HG03280 (cell line): ENCODE data around the gene UBA6.
"Not testable (repeated sequence)": the region's sequence is repeated elsewhere in the genome, so short reads cannot be mapped to it uniquely, and the experiment has no call there.

ENCODE experiments used
- ATAC-seq: cut with Tn5 transposase; IDR thresholded peaks from one replicate; pipeline ENCODE4 v1.9.1; 2021; ENCODE audit warnings: mild to moderate bottlenecking, moderate library complexity; ENCODE audit not compliant: unreplicated experiment

Gene UBA6

DNA sequence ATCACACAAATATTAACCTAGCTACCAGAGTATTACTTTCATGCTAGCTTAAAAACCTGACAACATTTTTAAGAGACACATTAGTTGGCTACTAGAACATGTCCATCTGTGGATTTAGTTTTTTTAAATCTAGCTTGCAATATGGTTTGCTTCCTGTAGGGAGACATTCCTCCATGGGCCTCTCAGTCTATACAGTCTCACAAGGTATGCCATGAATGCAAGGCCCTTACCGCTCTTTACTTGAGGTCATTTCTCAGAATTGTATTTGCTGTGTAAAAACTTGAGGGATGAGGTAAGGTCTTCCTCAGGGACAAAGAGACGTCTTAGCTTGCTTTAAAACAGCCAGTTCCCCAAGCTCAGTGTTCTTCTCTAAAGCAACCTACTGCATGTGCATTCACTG is 26.9 kb downstream of the UBA6 start:
- ATAC-seq, result no peak

DNA sequence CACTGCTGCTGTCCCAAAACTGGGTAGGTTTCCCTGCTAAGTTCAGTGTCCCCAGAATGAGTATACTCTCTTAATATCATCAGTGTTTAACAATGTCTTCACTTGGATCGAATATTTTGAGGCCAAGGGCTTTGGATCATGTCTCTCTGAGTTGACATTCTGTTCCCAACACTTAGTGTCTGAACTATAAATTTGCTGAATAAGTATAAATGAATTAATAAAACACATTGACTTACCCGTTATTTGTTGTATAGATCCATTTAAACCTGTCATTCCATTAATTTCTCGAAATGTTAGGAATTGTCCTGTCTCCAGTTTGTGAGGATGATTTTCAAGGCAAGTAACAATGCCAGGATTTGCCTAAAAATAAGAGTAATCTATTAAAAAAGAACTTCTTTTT is 32.6 kb downstream of the UBA6 start:
- no peak for ATAC-seq

DNA sequence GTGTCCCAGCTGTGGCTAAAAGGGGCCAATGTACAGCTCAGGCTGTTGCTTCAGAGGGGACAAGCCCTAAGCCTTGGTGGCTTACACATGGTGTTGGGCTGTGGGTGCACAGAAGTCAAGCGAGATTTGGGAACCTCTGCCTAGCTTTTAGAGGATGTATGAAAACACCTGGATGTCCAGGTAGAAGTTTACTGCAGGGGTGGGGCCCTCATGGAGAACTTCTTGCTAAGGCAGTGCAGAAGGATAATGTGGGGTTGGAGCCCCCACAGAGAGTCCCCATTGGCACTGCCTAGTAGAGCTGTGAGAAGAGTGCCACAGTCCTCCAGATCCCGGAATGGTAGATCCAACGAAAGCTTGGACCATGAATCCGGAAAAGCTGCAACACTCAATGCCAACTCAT is 40.5 kb downstream of the UBA6 start:
- no peak for ATAC-seq

DNA sequence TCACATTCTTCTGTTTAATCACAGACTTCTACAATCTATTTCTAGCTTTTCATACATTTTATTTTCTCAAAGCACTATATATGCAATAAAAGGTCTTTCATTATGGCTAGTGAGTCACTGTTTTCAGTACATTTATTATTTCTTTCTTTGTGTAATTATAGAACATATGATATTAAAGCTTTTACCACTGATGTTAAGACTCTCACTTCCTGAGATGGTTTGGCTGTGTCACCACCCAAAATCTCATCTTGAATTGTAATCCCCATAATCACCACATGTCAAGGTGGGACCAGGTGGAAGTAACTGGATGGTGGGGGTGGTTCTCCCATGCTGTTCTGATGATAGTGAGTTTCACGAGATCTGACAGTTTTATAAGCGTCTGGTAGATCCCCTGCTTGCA is 41.9 kb downstream of the UBA6 start:
- no peak for ATAC-seq

DNA sequence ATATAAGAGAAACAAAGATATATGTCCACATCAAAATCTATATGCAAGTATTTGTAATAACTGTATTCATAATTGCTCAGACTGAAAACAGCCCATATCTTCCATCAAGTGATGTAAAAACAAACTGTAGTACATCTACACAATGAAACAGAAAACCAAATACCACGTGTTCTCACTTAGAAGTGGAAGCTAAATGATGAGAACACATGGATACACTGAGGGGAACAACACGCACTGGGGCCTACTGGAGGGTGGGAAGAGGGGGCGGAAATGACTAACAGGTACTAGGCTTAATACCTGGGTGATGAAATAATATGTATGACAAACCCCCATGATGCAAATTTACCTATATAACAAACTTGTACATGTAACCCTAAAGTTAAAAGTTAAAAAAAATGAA is 42.7 kb downstream of the UBA6 start:
- ATAC-seq, result no peak

DNA sequence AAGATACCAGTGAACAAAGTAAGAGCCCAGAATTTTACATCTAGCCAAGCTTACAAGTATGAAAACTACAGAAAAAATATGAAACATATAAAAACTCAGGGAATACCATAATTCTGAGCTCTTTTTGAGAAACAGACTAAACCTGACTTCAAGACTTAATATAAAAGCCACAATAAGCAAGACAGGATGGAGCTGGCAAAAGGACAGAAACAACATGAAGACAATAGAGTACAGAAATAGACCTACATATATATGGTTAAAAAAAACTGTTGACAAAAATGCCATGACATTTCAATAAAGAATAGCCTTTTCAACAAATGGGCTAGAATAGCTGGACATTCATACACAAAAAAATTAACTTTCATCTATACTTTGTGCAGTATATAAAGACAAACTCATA is 49.4 kb downstream of the UBA6 start:
- ATAC-seq, result no peak

DNA sequence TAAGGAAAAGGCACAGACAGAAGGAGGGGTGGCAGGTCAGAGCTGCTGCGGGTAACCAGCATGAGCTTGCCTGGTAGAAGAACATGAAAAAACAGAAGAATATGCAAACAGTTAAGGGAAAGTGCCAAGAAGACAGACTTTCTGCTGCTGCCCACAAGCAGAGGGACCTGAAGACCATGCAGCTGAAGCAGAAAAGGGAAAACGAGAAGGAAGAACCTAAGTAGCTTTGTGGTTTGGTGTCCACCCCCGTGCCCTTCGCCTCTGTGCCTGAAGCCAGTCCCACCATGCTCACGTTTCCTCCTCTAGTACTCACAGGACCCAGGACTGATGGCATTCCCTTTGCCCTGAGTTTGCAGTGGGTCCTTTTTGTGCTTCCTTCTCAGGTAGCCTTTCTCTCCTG is 62.8 kb downstream of the UBA6 start:
- no peak for ATAC-seq

DNA sequence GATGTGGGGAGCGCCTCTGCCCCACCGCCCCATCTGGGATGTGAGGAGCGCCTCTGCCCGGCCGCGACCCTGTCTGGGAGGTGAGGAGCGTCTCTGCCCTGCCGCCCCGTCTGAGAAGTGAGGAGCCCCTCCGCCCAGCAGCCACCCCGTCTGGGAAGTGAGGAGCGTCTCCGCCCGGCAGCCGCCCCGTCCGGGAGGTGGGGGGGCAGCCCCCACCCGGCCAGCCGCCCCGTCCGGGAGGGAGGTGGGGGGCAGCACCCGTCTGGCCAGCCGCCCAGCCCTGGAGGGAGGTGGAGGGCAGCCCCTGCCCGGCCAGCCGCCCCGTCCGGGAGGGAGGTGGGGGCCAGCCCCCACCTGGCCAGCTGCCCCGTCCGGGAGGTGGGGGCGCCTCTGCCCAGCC is 64.0 kb downstream of the UBA6 start:
- not testable (repeated sequence) for ATAC-seq

DNA sequence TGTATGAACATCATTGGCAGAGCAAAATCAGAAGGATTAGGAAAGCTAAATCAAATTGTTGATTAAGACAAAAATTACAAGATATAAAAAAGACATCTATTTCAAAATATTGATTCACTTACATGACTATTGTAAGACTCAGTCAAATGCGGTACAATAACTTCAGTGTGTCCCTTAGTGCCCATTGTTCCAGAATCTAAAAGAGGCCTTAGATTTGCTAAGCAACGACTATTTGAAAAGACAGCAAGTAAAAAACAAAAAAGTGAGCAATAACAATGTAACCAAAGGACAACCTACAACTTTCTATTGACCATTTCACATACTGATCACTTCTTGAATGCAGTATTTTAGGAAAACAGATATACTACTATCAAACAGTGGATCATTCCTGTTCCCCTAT is 65.6 kb downstream of the UBA6 start:
- ATAC-seq, result no peak

DNA sequence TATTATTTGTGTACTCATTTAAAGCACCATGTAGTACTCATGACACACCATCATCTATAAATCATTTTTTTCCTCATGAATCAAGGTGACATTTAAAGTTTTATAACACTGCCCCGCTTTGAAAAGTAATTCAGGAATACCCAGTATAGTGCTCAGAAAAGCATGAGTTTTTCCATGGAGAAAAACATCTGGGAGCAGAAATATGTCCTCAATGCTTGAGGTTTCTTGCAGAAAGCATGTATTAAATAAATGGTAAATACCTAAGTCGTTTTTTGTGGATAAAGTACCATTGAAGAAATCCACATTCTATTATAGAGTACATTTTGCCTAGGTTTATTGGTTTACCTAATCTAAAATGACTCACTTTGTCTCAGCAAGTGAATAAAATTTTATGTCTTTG is 66.2 kb downstream of the UBA6 start:
- no peak for ATAC-seq

DNA sequence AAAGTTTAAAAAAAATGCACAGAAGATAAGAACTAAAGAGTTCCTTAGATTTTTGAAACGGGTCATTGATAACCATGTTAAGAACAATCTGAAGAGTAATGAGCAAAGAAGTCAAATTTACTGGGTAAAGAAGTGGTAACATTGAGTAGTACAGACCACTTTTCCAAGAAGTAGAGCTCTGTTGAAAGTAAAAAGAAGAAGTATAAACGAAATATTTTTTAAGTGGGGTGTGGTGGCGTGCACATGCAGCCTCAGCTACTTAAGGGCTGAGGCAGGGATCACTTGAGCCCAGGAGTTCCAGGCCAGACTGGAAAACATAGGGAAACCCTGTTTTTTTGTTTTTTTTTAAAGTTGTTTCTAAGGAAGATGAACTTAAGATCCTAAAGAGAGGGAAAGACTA is 68.5 kb downstream of the UBA6 start:
- ATAC-seq, result no peak

DNA sequence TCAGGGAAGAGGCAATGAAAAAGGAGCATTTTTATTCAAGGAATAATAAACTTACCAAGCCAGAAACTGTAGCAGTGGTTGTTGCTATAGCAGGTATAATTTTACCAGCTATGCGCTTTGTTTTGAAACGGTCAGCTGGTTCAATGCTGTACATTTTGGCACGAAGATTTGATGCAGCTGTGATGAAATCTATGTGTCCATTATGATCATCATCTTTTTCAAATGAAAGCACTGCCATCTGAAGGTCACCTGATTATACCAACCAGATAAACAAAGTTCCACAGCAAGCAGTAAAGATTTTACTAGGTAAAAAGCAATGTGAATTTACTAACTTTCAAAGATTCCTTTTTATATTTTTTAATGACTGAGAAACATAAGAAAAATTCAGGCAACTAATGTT is 76.0 kb downstream of the UBA6 start:
- no peak for ATAC-seq

DNA sequence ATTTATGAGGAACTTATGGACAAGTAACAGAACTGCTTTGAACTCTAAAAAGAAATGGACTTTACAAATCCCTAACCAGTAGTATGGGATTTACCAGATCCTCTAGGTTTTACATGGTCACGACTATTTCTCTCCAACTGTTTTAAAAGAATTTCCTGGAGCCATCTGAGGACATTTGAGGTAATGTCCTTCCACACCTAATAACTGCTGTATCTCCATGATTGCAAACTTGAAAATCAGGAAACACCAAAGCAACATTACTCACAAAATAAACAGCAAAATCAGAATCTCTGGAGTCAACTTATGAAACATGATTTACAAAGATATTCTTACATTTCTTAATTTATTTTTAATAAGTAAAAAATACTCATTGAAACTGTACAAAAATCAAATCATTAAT is 84.5 kb downstream of the UBA6 start:
- ATAC-seq, result no peak

DNA sequence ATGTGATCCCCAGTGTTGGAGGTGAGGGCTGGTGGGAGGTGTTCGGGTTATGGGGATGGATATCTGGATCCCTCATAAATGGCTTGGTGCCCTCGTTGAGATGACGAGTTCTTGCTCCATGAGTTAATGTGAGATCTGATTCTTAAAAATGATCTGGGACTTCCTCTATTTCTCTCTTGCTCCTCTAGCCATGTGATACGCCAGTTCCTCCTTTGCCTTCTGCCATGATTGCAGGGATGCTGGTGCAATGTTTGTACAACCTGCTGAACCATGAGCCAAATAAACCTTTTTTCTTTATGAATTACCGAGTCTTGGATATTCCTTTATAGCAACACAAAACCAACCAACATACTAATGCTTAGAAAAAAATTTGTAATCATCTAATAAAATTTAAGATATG is 85.8 kb downstream of the UBA6 start:
- ATAC-seq, result no peak

DNA sequence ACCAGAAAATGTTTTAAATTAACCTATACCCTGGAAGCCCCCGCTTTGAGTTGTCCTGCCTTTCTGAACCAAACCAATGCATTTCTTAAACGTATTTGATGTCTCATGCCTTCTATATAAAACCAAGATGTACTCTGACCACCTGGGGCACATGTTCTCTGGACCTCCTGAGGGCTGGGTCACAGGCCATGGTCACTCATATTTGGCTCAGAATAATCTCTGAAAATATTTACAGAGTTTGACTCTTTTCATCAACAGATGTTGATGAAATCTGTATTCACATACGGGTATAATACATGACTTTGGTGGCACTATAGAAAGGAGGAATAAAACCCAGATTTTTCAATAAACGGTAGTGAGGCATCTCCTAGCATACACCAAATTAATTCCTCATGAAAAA is 86.8 kb downstream of the UBA6 start:
- ATAC-seq, result no peak

DNA sequence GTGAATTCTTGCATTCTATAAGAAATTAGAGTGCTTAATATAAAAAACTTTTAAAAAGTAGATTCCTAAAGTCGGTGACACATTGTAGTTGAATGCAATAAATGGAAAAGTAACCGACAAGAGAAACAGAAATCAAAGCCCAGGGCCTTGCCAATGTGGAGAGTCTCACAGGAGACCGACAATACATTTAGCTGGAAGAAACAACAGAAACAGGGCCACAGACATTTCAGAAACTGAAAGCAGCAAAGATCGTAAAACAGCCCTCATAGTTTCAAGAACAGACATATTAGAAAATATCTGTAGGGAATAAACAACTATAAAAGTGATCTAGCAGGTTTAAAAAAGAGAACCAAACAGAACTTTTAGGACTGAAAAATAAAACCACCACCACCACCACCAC is 92.9 kb downstream of the UBA6 start:
- ATAC-seq, result no peak

DNA sequence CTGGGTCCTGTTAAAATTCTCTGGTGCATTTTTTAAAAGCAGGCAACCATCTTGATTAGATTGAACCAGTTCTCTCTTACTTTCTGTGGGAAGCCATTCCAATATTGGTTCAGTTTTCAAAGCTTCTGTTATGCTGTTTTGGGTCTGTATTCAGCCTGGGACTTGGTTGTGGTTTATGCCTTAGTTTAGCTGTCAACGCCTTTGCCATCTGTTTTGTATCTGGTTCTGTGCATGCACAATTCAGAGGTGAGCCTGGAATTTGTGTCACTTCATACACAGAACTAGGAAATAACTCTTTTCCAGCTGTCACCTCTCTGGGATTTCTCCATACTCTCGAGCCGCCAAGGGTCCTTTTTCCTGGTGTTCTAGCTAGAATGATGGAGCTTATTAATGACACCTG is 96.2 kb downstream of the UBA6 start:
- no peak for ATAC-seq

DNA sequence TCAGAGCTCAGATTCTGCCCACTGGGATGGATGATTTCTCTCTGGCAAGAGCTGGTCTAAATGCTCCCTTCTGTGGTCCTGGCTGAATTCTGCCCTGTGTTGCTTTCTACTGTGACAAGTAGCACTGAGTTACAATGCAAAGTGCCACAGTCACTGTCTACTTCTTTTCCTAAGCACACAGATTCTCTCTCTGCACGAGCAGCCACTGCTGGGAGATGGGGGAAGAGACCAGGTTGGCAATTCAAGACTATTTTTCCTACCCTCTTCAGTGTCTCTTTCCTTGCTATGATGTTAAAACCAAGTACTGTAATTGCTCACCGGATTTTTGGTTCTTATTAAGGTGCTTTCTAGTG is 97.0 kb downstream of the UBA6 start:
- ATAC-seq, result no peak

DNA sequence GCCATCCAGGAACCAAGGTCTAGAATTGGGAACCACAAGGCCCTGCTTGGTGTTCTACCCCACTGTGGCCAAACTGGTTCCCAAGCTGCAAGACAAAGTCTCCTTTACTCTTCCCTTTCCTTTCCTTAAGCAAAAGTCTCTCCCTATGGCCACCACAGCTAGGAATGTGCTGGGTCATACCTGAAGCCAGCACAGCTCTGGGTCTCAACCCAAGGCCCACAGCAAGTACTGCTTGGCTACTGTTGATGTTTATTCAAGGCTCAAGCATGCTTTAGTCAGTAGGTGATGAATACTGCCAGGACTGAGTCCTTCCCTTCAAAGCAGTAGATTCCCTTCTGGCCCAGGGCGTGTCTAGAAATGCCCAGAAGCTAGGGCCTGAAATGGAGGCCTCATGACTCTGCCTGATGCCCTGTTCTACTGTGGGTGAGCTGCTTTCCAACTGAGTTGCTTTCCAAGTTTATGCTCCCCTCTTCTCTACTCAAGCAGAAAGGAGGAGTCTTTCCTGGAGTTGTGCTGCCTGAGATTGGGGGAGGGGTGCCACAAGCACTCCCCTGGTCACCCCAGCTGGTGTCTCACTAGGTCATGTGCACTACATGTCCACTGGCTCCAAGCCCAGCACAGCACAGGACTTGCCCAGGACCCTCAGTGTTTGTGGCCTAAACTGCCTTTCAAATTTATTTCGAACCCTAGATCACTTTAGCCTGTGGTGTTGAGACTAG is 97.5 kb downstream of the UBA6 start:
- no peak for ATAC-seq

DNA sequence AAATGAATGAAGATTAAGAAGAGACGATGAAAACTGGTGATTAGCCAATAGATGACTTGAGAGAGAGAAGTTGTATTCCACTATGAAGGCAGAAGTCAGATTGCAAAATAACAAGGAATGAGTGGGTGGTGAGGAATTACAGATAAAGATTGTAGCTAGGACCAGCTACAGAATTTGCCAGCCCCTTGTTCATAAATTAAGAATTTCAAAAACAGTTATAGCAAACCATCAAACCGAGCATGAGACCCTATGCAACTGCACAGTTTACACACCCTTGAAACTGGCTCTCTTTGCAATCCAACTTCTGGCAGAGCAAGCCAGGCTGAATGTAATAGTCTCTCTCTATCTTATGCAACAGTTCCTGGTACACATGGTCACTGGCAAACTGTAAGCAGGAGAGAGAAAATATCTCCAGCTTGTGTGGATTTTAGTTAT is 107.2 kb downstream of the UBA6 start:
- ATAC-seq, result no peak

DNA sequence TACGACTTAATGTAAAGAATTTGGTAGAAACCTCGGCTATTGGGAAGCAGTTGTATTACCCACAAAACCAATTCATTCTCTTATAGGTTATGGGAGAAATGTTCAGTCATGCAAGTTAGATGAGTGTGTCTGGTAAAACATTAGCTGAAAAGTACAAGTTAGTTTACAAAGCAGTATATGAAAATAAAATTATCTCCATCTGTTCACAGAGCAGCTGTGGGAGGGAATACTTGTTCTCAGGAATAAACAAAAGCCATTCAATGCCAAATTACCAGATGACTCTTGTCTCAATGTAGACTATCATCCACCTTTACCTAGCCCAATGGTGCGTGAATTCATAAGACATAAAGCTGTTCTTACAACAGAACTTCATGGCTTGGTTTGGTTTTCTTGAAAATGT is 113.8 kb downstream of the UBA6 start:
- no peak for ATAC-seq

DNA sequence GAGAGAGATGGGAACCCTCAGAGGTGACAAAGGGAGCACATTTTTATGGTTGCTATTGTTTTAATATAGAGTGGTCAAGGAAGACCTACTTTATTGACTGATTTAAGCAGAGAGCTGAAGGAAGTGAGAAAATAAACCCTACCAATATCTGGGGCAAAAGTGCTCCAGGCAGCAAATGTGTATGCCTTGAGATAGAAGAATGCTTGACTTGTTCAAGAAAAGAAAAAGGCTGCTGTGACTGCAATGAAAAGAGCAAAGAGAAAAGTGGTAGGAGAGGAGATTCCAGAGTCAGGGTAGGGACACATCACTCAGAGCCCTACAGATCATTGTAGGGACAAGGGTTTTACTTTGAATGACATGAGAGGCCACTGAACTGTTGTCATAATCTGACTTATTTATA is 116.5 kb downstream of the UBA6 start:
- ATAC-seq, result no peak

DNA sequence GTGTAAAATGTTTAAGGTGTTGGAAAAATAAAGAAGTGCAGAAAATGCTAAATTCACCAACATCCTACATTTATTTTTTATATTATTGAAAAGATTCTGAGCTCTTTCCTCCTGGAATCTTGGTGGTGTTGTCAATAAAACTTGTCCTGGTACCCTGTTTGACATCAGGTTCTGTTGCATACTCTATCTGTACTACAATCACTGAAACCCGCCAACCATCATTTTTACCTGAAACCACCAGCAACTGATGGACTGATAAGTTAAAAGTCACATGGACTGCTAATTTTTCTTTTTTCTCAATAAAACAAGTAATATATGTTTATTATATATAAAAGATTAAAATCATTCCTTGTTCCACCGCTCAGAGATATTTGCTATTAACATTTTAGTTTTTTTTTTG is 119.0 kb downstream of the UBA6 start:
- ATAC-seq, result no peak
